DOHH2 (cell line): ENCODE measurements around the gene HBG2.

ENCODE experiments used
- CTCF ChIP-seq: fragments of 200-600 bp; sonication (generic); IDR thresholded peaks from one replicate; pipeline ENCODE4 v1.5.1; 2014; ENCODE audit warnings: antibody characterized with exemption, mild to moderate bottlenecking, low read depth, low read length; ENCODE audit not compliant: poor library complexity, severe bottlenecking
- EZH2phosphoT487 ChIP-seq: fragments of 200-600 bp; sonication (generic); IDR thresholded peaks from 2 replicates; pipeline ENCODE4 v1.6.1; 2017; ENCODE audit warnings: borderline replicate concordance, mild to moderate bottlenecking, antibody characterized with exemption, low read length, moderate library complexity, mixed read lengths

GRCh38 chr11:5285703-5286340, 31.2 kb upstream of the HBG2 start:
- TF ChIP-seq CTCF: no peak
- no peak for TF ChIP-seq EZH2phosphoT487
